Mucosa of rectum (tissue), 2 donors: ENCODE results near the gene INAFM1.
A peak's percentile ranks its signal among the peaks of the same experiment; 100 is the strongest.

Experiments used
- H3K27ac ChIP-seq, 2 donors: one replicate each; pipeline ENCODE4 v1.7.0; 2013; ENCODE audit warnings: inconsistent platforms in 2 of 2, low read depth in 2 of 2, low read length in 2 of 2
- H3K27me3 ChIP-seq, 2 donors: one replicate each; pipeline ENCODE4 v1.7.0; 2013; ENCODE audit warnings: low read length in 2 of 2; ENCODE audit not compliant: control insufficient read depth in 2 of 2, insufficient read depth in 2 of 2
- H3K36me3 ChIP-seq, 2 donors: one replicate each; pipeline ENCODE4 v1.7.0; 2013; ENCODE audit warnings: low read length in 2 of 2; ENCODE audit not compliant: control insufficient read depth in 2 of 2, insufficient read depth in 2 of 2
- H3K4me1 ChIP-seq, 2 donors: one replicate each; pipeline ENCODE4 v1.7.0; 2013; ENCODE audit warnings: low read length in 2 of 2, mild to moderate bottlenecking in 1 of 2; ENCODE audit not compliant: control insufficient read depth in 2 of 2, insufficient read depth in 2 of 2
- H3K4me3 ChIP-seq, 2 donors: one replicate each; pipeline ENCODE4 v1.7.0; 2013; ENCODE audit warnings: low read length in 2 of 2
- H3K9ac ChIP-seq, 2 donors: one replicate each; pipeline ENCODE4 v1.7.0; 2013; ENCODE audit warnings: low read length in 2 of 2, low read depth in 1 of 2, mild to moderate bottlenecking in 1 of 2
- H3K9me3 ChIP-seq, 2 donors: one replicate each; pipeline ENCODE4 v1.7.0; 2013; ENCODE audit warnings: low read length in 2 of 2; ENCODE audit not compliant: control insufficient read depth in 2 of 2
- donor health status: healthy.
- donor health status: Normal muscosa, but diverticular disease.

INAFM1 gene

GRCh38 chr19:47230921-47231214 lies 43.8 kb upstream of the INAFM1 start, which contains the start of gene BBC3:
TSS of gene BBC3 (minus strand) at chr19:47231199. CDS start at chr19:47228431, 2,768 bp downstream.
- peak within 1 kb of the TSS; percentile 85 to 91 for H3K4me3 ChIP-seq
- no peaks in the 10 kb centered on the region for H3K27me3 ChIP-seq
- H3K9me3 ChIP-seq = no peaks in the 10 kb centered on the region
- peak within 1 kb of the TSS; percentile 85 to 96 for H3K9ac ChIP-seq
- H3K27ac ChIP-seq = peak within 1 kb of the TSS; percentile 92 to 99
- peaks cover 47% of the 10 kb centered on the region in 2 donors for H3K4me1 ChIP-seq
- H3K36me3 ChIP-seq = no peaks in the 10 kb centered on the region

- Histone ChIP-seq H3K9me3 (no peaks in the 10 kb centered on the region), H3K27me3 (no peaks in the 10 kb centered on the region), H3K27ac (peak overlapping the region; percentile 92 to 99), H3K4me3 (peak overlapping the region; percentile 78 to 91), H3K36me3 (no peaks in the 10 kb centered on the region), H3K4me1 (peaks cover 46 to 47% of the 10 kb centered on the region in 2 donors), H3K9ac (peak overlapping the region; percentile 85 to 96)
Observed at GRCh38 chr19:47231215-47232054, 43.2 kb upstream of the INAFM1 start.

GRCh38 chr19:47232422-47233211 lies 42.1 kb upstream of the INAFM1 start:
- H3K9ac ChIP-seq = peak overlapping the region; percentile 58 to 88
- H3K9me3 ChIP-seq = no peaks in the 10 kb centered on the region
- H3K4me1 ChIP-seq = peaks cover 34 to 35% of the 10 kb centered on the region in 2 donors
- H3K36me3 ChIP-seq = no peaks in the 10 kb centered on the region
- H3K27ac ChIP-seq = peak overlapping the region; percentile 79 to 82
- H3K27me3 ChIP-seq = no peaks in the 10 kb centered on the region
- H3K4me3 ChIP-seq = peak overlapping the region; percentile 58 to 78

GRCh38 chr19:47236072-47236675 lies 38.5 kb upstream of the INAFM1 start:
- no peak overlapping the region for H3K9ac ChIP-seq
- no peaks in the 10 kb centered on the region for H3K9me3 ChIP-seq
- peaks cover 15 to 17% of the 10 kb centered on the region in 2 donors for H3K27me3 ChIP-seq

GRCh38 chr19:47239152-47239551 lies 35.5 kb upstream of the INAFM1 start:
- H3K9ac ChIP-seq = no peak overlapping the region
- H3K27ac ChIP-seq = no peak overlapping the region
- peaks cover 25 to 27% of the 10 kb centered on the region in 2 donors for H3K27me3 ChIP-seq
- H3K4me3 ChIP-seq = peak overlapping the region in 1 of 2 donors; percentile 2
- no peaks in the 10 kb centered on the region for H3K9me3 ChIP-seq
- H3K4me1 ChIP-seq = peaks cover 12 to 30% of the 10 kb centered on the region in 2 donors
- H3K36me3 ChIP-seq = no peaks in the 10 kb centered on the region

More at GRCh38 chr19:47236072-47236675, 38.5 kb upstream of the INAFM1 start:
- no peak overlapping the region for H3K4me3 ChIP-seq
- H3K27ac ChIP-seq = no peak overlapping the region
- no peaks in the 10 kb centered on the region for H3K36me3 ChIP-seq
- H3K4me1 ChIP-seq = peaks cover 14 to 25% of the 10 kb centered on the region in 2 donors

GRCh38 chr19:47239610-47240296 lies 34.9 kb upstream of the INAFM1 start:
- Histone ChIP-seq H3K4me3 (no peak overlapping the region), H3K36me3 (no peaks in the 10 kb centered on the region), H3K9ac (no peak overlapping the region), H3K27ac (no peak overlapping the region), H3K9me3 (no peaks in the 10 kb centered on the region), H3K4me1 (peaks cover 12 to 33% of the 10 kb centered on the region in 2 donors), H3K27me3 (peaks cover 25 to 27% of the 10 kb centered on the region in 2 donors)

GRCh38 chr19:47240556-47240955 lies 34.1 kb upstream of the INAFM1 start:
- no peaks in the 10 kb centered on the region for H3K36me3 ChIP-seq
- H3K4me3 ChIP-seq = no peak overlapping the region
- H3K27me3 ChIP-seq = peaks cover 25 to 27% of the 10 kb centered on the region in 2 donors
- H3K9ac ChIP-seq = no peak overlapping the region
- H3K9me3 ChIP-seq = no peaks in the 10 kb centered on the region
- no peak overlapping the region for H3K27ac ChIP-seq
- peaks cover 12 to 33% of the 10 kb centered on the region in 2 donors for H3K4me1 ChIP-seq

GRCh38 chr19:47240996-47241918 lies 33.4 kb upstream of the INAFM1 start:
- Histone ChIP-seq H3K4me3 (no peak overlapping the region), H3K4me1 (peaks cover 12 to 33% of the 10 kb centered on the region in 2 donors), H3K36me3 (no peaks in the 10 kb centered on the region), H3K27me3 (peaks cover 25 to 27% of the 10 kb centered on the region in 2 donors), H3K27ac (no peak overlapping the region), H3K9ac (peak overlapping the region in 1 of 2 donors; percentile 24), H3K9me3 (no peaks in the 10 kb centered on the region)
